Left renal pelvis (tissue), 4 donors: ENCODE data around the gene LDB2. TPM values are rescaled to one million over a fixed set of nuclear protein-coding genes. Genes with fewer than 3 reads are reported as not detected.

Experiments used
- DNase-seq, 4 donors: peaks; one replicate each; pipeline ENCODE4 v3.0.0-alpha.2; 2013; ENCODE audit warnings: low read depth in 4 of 4, low spot score in 3 of 4
- polyA plus RNA-seq, 4 donors: library from polyadenylated mRNA; unstranded; fragments of 120-200 nt; gene quantifications; one replicate each; pipeline ENCODE4 v1.2.1, GENCODE V29; 2013; ENCODE audit not compliant: insufficient read length in 4 of 4

The LDB2 gene
- polyA plus RNA-seq, 4 donors: 83.1 to 249 (median 108) TPM

- DNase-seq: no peak
These were observed 205.4 kb downstream of the LDB2 start for GRCh38 chr4:16692961-16693506.

- DNase-seq: no peak
These were observed 205.9 kb downstream of the LDB2 start for GRCh38 chr4:16692524-16692923.

DNA sequence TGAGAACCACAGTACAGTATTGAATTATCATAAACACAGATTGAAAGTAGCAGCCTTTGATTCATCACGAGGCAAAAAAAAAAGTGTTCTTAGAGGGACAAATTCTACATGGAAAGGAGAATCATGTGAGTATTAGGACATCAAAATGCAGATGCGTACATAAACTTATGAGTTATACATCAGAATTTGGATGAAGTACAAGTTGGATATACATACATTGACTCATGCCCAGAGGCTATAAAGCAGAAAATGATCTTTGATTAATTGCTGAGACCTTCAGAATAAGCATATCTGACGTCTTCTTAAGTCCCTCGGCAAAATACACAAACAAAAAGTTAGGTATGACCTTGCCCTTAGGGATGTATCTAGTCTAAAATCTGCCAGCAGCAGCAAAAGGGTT lies 206.4 kb downstream of the LDB2 start:
- no peak for DNase-seq

DNA sequence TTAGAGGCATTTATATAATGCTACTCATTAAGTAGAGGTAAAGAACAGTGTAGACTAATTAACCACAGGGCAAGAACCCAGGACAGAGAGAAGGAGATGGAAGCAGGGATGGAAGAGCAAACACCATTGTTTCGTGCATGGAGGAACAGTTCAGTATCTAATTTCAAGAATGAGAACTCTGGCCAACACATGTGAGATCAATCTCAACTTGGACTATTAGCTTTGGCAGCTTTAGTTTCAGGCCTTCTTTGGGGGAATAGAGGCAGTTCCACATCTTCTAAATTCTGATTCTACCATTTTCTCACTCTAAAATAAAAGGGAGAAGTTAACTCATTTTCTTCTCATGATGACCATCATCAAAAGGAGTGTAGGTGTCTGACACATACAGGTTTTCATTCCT lies 207.0 kb downstream of the LDB2 start:
- DNase-seq: no peak

GRCh38 chr4:16687845-16688244 lies 210.6 kb downstream of the LDB2 start:
- DNase-seq: no peak

GRCh38 chr4:16687011-16687410 lies 211.4 kb downstream of the LDB2 start:
- no peak for DNase-seq

DNA sequence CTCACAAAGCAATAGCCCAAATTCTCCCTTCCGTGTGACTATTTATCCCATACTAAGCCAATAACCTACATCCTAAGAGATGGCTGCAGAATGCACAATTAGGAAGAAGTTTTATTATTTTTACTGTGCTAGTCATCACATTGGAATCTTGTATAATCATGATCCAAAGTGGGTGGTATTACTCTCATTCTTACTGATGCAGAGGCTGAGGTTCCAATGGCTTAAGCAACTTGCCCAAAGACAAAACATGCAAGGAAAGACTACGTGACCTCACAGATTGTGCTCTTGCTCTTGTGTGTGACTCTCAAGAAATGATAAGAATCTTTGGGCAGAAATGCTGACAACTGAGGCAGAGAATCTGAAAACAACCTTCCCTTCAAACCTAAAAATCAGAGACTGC lies 212.2 kb downstream of the LDB2 start:
- DNase-seq: no peak

- no peak for DNase-seq
These were observed 212.9 kb downstream of the LDB2 start for GRCh38 chr4:16685536-16685935.

DNA sequence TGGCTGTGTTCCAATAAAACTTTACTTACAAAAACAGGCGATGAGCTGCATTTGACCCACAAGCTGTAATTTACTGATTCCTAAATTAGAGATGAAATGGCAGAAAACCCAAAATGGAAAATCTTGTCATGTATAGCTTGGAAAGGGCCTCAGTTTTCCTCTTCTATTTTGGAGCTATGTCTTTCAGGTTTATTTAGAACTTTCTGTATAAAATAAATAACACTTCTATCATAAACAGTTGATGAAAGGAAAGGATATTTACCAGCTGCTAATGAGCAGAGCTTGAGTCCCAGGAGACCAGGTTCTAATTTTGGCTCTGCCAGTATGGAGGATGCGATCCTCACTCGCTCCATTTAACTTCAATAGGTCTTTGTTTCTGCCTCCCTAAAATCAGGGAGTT lies 213.5 kb downstream of the LDB2 start:
- DNase-seq: no peak

GRCh38 chr4:16684097-16684496 lies 214.3 kb downstream of the LDB2 start:
- DNase-seq: no peak

DNA sequence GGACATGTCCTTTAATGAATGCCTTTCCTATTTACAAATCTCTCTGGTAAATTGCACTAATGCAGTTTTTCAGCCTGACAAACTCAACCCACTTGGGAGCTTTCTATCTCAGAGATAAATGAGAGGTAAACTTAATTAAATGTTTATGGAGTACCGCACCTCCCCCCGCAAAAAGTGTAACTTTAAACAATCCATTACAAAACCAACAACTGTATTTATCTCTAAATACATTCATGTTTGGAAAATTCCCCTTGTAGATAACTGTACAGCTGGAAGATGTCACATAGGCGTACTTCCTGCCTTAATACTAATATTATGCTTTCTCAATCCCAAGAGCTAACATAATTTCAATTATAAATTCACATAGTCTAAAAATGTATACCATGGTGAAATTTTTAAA lies 215.5 kb downstream of the LDB2 start:
- no peak for DNase-seq

- no peak for DNase-seq
These were observed 221.2 kb downstream of the LDB2 start for GRCh38 chr4:16677001-16677944.

DNA sequence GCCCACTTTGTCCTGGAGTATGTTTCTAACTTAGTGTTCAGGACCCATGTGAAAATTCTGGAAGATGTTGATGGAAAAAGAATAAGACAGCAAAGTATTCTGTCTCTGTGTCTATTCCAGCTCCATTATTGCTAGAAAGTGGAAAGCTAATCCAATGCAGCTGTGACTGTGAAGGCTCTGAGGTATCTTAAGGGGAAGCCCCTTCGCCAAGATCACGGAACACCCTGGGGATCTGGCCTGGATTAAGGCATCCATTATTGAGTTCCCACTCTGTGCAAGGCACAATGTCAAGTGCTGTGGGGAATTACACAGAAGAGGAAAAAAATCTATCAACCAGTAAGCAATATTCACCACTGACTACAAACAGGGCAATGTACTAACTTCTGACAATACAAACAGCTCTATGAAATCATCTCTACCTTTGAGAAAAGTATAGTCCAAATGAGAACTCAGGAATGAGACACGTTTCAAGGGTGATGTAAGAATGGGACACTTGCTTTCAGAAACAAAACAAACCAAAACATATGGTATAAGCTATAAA lies 222.1 kb downstream of the LDB2 start:
- DNase-seq: no peak

- DNase-seq: no peak
These were observed 224.4 kb downstream of the LDB2 start for GRCh38 chr4:16674082-16674481.

DNA sequence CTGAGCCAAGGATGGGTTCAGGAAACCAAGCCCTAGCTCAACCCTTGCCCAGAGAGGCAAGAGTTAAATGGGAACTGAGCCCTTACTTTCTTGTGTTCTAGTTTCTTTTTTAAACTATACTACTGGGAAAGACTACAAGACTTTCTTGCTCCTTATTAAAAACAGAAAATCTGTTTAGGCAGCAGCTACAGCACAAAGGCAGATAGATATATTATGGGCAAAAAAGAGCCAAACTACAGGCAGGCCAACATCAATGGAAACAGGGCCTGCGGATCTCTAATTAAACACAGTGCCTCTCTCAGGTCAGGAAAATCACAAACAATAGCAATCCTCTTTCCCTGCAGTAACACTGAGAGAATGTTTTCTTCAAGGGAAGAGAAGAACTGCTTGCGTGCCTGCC lies 226.0 kb downstream of the LDB2 start:
- no peak for DNase-seq

GRCh38 chr4:16671741-16672140 lies 226.7 kb downstream of the LDB2 start:
- DNase-seq: no peak

DNA sequence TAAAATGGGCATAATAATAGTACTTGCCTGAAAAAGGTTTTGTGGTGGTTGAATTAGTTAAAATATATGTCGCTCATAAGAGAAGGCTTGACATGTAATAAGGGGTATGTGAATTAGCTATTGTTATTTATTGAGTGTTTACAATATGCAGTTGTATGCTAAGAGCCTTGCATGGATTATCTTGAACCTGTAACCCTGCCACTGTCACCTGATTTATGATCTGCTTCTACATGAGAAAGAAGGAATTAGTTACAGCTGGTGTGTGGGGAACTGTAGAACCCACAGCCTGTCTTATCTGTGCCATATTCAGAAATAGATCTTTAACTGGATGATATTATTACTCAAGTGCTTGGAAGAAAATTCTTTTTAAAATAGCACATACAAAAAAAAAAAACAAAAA lies 227.7 kb downstream of the LDB2 start:
- DNase-seq: no peak

DNA sequence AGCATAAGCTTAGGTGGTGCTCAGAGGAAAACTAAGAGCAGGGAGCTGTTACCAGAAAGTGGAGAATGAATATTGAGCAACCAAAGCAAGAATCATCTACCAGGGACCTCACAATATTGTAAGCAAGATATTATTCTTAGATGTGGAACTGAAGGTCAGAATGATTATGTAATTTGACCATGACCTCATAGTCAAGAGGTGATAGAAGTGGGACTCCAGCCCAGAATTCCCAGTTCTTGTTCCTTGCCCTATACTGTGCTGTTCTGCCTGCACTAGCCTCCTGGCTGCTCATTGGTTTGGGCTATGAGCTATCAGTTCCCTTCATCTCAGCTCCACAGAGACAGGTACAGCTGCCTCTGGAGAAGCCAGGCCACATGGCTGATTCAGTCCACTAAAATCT lies 229.4 kb downstream of the LDB2 start:
- no peak for DNase-seq

- no peak for DNase-seq
These were observed 230.0 kb downstream of the LDB2 start for GRCh38 chr4:16668488-16668887.

DNA sequence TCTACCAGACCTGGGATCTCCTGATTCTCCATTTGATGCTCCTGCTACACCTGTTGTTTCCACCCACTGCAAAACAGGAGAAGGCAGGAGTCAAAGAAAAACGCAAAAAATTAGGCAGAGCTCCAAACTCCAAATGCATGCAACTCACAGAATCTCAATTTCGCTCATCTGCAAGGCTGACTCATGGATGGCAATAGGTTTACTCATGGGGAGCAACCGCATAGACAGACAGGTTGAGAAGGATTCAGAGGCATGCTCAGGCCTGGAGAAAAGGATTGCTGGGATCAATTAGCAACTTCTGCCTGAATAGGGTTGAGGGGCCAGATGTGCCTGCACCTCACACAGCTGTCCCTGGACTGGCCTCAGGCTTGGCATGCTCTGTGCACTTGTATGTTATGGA lies 231.0 kb downstream of the LDB2 start:
- no peak for DNase-seq

- no peak for DNase-seq
These were observed 232.4 kb downstream of the LDB2 start for GRCh38 chr4:16665942-16666551.

DNA sequence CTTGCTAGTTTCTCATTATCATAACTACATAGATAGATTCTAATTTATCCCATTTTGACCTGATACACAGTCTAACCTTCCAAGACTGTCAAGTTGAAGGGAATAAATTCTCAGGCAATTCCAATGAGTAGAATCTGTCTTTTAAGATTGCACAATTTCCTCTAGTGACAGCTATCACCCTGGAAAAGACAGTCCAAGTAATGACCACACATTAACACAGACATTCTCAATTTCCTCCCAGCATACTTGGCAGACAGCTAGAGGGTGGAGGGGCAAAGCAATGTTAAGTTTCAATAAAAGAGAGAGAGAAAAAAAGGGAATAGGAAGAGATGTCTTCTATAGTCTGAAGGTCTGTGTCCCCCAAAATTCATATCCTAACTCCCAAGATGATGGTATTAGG lies 234.7 kb downstream of the LDB2 start:
- no peak for DNase-seq
